Measurements from ENCODE around the gene FA2H. TPM values are rescaled to one million over a fixed set of nuclear protein-coding genes. Genes with fewer than 3 reads are reported as not detected.

FA2H gene
- total and polyA plus RNA-seq, 2 of the 13 experiments (the other 11 are each of a cell fraction or from before 2014, with no cell fraction given) = 0.20 TPM; not detected in 1

GRCh38 chr16:74813109-74813641, 38.6 kb upstream of the FA2H start (continued):
- TF ChIP-seq TFDP2 (CRISPR knock-in tag; IDR thresholded peaks at IDR 0.05) (0 out of 2 replicates have a peak, but pooled peaks have one; percentile 29), FOXK1 (CRISPR knock-in tag; IDR thresholded peaks at IDR 0.05; ENCODE audit: borderline replicate concordance, low read depth) (0 out of 2 replicates have a peak, but pooled peaks have one; percentile 38), KLF6 (CRISPR knock-in tag; IDR thresholded peaks at IDR 0.05) (no peak), ZNF503 (CRISPR knock-in tag; IDR thresholded peaks at IDR 0.05) (no peak), ZBED4 (CRISPR knock-in tag; IDR thresholded peaks at IDR 0.05; ENCODE audit: borderline replicate concordance) (peak; percentile 94), MAFG (CRISPR knock-in tag; IDR thresholded peaks at IDR 0.05) (no peak), THAP11 (CRISPR knock-in tag; IDR thresholded peaks at IDR 0.05) (peak; percentile 79), ZNF343 (CRISPR knock-in tag; IDR thresholded peaks at IDR 0.05) (peak; percentile 88; the same call in 1 of the 2 replicates), HMGXB4 (CRISPR knock-in tag; IDR thresholded peaks at IDR 0.05; ENCODE audit: borderline replicate concordance in 1 of 2, low read depth in 1 of 2) (peak; percentile 97 to 98), TFE3 (CRISPR knock-in tag; IDR thresholded peaks at IDR 0.05) (no peak), KLF13 (CRISPR knock-in tag; IDR thresholded peaks at IDR 0.05) (peak; percentile 50; the same call in 1 of the 2 replicates), ZIK1 (CRISPR knock-in tag; IDR thresholded peaks at IDR 0.05; ENCODE audit: borderline replicate concordance, low read depth) (peak; percentile 94; the same call in 1 of the 2 replicates), SATB2 (CRISPR knock-in tag; IDR thresholded peaks at IDR 0.05) (no peak), HOXA3 (CRISPR knock-in tag; IDR thresholded peaks at IDR 0.05) (peak; percentile 84), ADNP (CRISPR knock-in tag; IDR thresholded peaks at IDR 0.05) (no peak), ZNF44 (CRISPR knock-in tag; IDR thresholded peaks at IDR 0.05) (no peak), ZNF607 (CRISPR knock-in tag; IDR thresholded peaks at IDR 0.05; ENCODE audit: borderline replicate concordance) (peak; percentile 54; the same call in 1 of the 2 replicates)
- TF ChIP-seq, protein P1, sequence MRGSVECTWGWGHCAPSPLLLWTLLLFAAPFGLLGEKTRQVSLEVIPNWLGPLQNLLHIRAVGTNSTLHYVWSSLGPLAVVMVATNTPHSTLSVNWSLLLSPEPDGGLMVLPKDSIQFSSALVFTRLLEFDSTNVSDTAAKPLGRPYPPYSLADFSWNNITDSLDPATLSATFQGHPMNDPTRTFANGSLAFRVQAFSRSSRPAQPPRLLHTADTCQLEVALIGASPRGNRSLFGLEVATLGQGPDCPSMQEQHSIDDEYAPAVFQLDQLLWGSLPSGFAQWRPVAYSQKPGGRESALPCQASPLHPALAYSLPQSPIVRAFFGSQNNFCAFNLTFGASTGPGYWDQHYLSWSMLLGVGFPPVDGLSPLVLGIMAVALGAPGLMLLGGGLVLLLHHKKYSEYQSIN (CRISPR knock-in tag; IDR thresholded peaks at IDR 0.05; ENCODE audit: borderline replicate concordance) = no peak
